OCI-LY7 (cell line): Measurements from ENCODE around the gene EMC8. TPM values are rescaled to one million over a fixed set of nuclear protein-coding genes. Genes with fewer than 3 reads are reported as not detected.

Source experiments
- BruUV-seq: library from RNA; stranded (reverse); fragments of 400-500 nt; replicated peaks from 2 replicates; lab custom pipeline; 2021; lab: Mats Ljungman, UMichigan
- CTCF ChIA-PET: fragments of 300-600 bp; sonication (Branson Sonifier 250); formaldehyde crosslinking; loops from one replicate; lab custom pipeline; 2022; ENCODE audit warnings: antibody characterized with exemption; ENCODE audit not compliant: unreplicated experiment; lab: Charles Lee
- POLR2A ChIA-PET: fragments of 300-600 bp; sonication (Branson Sonifier 250); formaldehyde crosslinking; loops from one replicate; lab custom pipeline; 2022; ENCODE audit warnings: antibody characterized with exemption; lab: Charles Lee
- DNase-seq: peaks from one replicate; pipeline ENCODE4 v3.0.0-alpha.2; 2015; ENCODE audit warnings: low spot score
- H2AFZ ChIP-seq: fragments of 200-600 bp; sonication (generic), shearing (Covaris generic); 2 replicates; pipeline ENCODE4 v1.6.1; 2014; ENCODE audit warnings: mild to moderate bottlenecking, antibody characterized with exemption, low read length, moderate library complexity
- H3K27ac ChIP-seq: fragments of 200-600 bp; sonication (generic); 2 replicates; pipeline ENCODE4 v1.5.1; 2014; ENCODE audit warnings: mixed run types, low read depth, mild to moderate bottlenecking, moderate library complexity, low read length, inconsistent platforms; ENCODE audit not compliant: poor library complexity, severe bottlenecking
- H3K36me3 ChIP-seq: fragments of 200-600 bp; sonication (generic); 2 replicates; pipeline ENCODE4 v1.6.1; 2014; ENCODE audit warnings: mild to moderate bottlenecking, antibody characterized with exemption, low read length, moderate library complexity, mixed read lengths; ENCODE audit not compliant: insufficient read depth
- H3K4me1 ChIP-seq: fragments of 200-600 bp; sonication (generic); 2 replicates; pipeline ENCODE4 v1.5.1; 2014; ENCODE audit warnings: mild to moderate bottlenecking, low read length; ENCODE audit not compliant: insufficient read depth, poor library complexity, severe bottlenecking
- H3K4me2 ChIP-seq: fragments of 200-600 bp; sonication (generic); 2 replicates; pipeline ENCODE4 v1.6.1; 2014; ENCODE audit warnings: mild to moderate bottlenecking, low read length
- H3K4me3 ChIP-seq: fragments of 200-600 bp; sonication (generic); 2 replicates; pipeline ENCODE4 v1.5.1; 2014; ENCODE audit warnings: mild to moderate bottlenecking, low read depth, low read length; ENCODE audit not compliant: poor library complexity, severe bottlenecking
- H3K79me2 ChIP-seq: fragments of 200-600 bp; sonication (generic); 2 replicates; pipeline ENCODE4 v1.6.1; 2016; ENCODE audit warnings: low read depth, mild to moderate bottlenecking, low read length, moderate library complexity, mixed read lengths; ENCODE audit not compliant: insufficient read depth
- H3K9me2 ChIP-seq: fragments of 200-600 bp; sonication (generic); 2 replicates; pipeline ENCODE4 v1.6.1; 2016; ENCODE audit warnings: mild to moderate bottlenecking, low read length, mixed read lengths; ENCODE audit not compliant: insufficient read depth
- H3K9me3 ChIP-seq: fragments of 200-600 bp; sonication (generic); 2 replicates; pipeline ENCODE4 v1.6.1; 2014; ENCODE audit warnings: mild to moderate bottlenecking, mixed run types, low read length, mixed read lengths
- H4K20me1 ChIP-seq: fragments of 200-600 bp; sonication (generic); 2 replicates; pipeline ENCODE4 v1.6.1; 2014; ENCODE audit warnings: mild to moderate bottlenecking, antibody characterized with exemption, low read length, moderate library complexity, mixed read lengths; ENCODE audit not compliant: insufficient read depth
- EZH2phosphoT487 ChIP-seq: fragments of 200-600 bp; sonication (generic); IDR thresholded peaks from 2 replicates; pipeline ENCODE4 v1.6.1; 2018; ENCODE audit warnings: low read depth, borderline replicate concordance, mild to moderate bottlenecking, mixed run types, antibody characterized with exemption, low read length, moderate library complexity, mixed read lengths
- intact Hi-C: fragments of 100-400 bp; cut with micrococcal nuclease; formaldehyde crosslinking; loops from one replicate; pipeline ENCODE4 v1.10.0; 2022; ENCODE audit not compliant: unreplicated experiment
- total RNA-seq, 2 experiments: library from RNA; depleted of rRNA in 1 of 2; stranded (reverse); fragments of >200 nt in 1 of 2; shearing (Covaris generic) in 1 of 2; gene quantifications; 2 replicates each; pipeline ENCODE4 v1.2.3, GENCODE V29; 2014 to 2022
- TF ChIP-seq, protein P1 (sequence below): fragments of 200-600 bp; sonication (generic); conservative IDR thresholded peaks from 2 replicates; pipeline ENCODE4 v1.5.1; 2014; ENCODE audit warnings: mild to moderate bottlenecking, antibody characterized with exemption, low read length, moderate library complexity, mixed read lengths

Gene EMC8
- total RNA-seq, 2 experiments from 2014 or later = 47.5 to 54.0 TPM

DNA sequence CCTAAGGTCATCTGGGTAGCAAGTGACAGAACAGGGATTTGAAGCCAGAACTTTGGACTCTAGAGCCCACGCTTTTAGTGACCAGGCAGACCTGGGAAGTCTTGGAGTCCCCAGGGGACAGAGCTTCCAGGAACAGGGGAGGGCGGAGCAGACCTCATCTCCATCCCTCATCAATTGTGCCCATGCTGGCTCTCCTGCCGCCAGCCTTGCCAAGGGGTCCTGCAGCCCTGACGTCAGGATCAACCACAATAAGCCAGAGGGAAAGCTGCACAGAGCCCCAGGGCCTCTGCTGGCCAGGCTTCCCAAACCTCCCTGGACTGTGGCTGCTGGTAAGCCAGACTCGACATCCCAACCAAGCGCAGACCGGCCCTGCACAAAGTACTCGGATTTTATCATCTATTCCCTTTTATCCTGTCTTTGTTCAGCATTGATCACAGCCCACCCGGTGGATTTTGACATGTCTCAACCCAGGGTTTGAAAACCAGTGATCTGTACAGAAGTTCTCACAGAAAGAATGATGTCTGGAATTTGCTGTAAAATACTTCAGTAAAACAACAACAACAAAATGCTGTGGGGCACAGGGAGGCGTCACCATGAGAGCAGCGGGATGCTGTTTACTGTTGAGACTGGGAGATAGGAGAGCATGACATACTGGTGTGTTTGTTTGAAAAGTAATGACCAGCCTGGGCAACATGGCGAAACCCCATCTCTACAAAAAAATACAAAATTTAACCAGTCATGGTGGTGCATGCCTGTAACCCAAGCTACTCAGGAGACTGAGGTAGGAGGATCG lies 60.2 kb downstream of the EMC8 start:
- TF ChIP-seq EZH2phosphoT487 = no peak
- TF ChIP-seq, protein P1, sequence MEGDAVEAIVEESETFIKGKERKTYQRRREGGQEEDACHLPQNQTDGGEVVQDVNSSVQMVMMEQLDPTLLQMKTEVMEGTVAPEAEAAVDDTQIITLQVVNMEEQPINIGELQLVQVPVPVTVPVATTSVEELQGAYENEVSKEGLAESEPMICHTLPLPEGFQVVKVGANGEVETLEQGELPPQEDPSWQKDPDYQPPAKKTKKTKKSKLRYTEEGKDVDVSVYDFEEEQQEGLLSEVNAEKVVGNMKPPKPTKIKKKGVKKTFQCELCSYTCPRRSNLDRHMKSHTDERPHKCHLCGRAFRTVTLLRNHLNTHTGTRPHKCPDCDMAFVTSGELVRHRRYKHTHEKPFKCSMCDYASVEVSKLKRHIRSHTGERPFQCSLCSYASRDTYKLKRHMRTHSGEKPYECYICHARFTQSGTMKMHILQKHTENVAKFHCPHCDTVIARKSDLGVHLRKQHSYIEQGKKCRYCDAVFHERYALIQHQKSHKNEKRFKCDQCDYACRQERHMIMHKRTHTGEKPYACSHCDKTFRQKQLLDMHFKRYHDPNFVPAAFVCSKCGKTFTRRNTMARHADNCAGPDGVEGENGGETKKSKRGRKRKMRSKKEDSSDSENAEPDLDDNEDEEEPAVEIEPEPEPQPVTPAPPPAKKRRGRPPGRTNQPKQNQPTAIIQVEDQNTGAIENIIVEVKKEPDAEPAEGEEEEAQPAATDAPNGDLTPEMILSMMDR = no peak
- H3K4me2 ChIP-seq = no peak overlapping the region
- no peaks in the 10 kb centered on the region for H3K9me2 ChIP-seq
- H3K36me3 ChIP-seq = no peaks in the 10 kb centered on the region
- no peak for DNase-seq
- H2AFZ ChIP-seq = no peak overlapping the region
- H3K9me3 ChIP-seq = no peaks in the 10 kb centered on the region
- intact Hi-C loops = no loop called here
- no peak overlapping the region for H3K27ac ChIP-seq
- ChIA-PET CTCF (interaction anchor here (0.7 kb wide), 1 partner anchor 259 kb away, joined by 3 read pairs; no protein-coding TSS in a partner anchor), POLR2A (interaction anchor here (0.6 kb wide), 1 partner anchor 63 kb away, joined by 3 read pairs; no protein-coding TSS in a partner anchor)
- H3K4me1 ChIP-seq = peaks cover 24% of the 10 kb centered on the region
- no TSS peak for BruUV-seq
- H3K4me3 ChIP-seq = no peak overlapping the region
- H4K20me1 ChIP-seq = no peaks in the 10 kb centered on the region
- no peaks in the 10 kb centered on the region for H3K79me2 ChIP-seq

DNA sequence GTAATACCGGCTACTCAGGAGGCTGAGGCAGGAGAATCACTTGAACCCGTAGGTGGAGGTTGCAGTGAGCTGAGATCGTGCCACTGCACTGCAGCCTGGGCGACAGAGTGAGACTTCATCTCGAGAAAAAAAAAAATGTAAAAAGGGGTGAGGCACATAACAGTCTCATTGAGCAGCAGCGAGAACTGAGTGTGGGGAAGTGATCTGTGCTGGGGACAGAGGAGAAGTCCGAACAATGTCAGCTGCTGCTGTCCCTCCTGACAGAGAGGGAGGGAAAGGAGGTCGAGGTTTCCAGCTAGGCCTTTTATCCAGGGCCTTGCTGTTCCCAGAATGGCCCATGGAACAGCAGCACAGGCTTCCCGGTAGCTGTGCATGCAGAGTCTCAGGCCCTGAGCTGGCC lies 62.4 kb downstream of the EMC8 start:
- CTCF ChIA-PET = interaction anchor here (0.6 to 1.3 kb wide), 4 partner anchors 15 to 1240 kb away, joined by 3 to 6 read pairs (median 3); no protein-coding TSS in a partner anchor
- no TSS peak for BruUV-seq

More for the DNA sequence above, 62.4 kb downstream of the EMC8 start:
- Histone ChIP-seq H3K36me3 (no peaks in the 10 kb centered on the region), H3K4me3 (no peak overlapping the region), H3K27ac (no peak overlapping the region), H4K20me1 (no peaks in the 10 kb centered on the region), H3K9me3 (no peaks in the 10 kb centered on the region), H3K4me1 (peaks cover 31% of the 10 kb centered on the region), H3K79me2 (no peaks in the 10 kb centered on the region), H3K4me2 (no peak overlapping the region), H3K9me2 (no peaks in the 10 kb centered on the region), H2AFZ (no peak overlapping the region)
- TF ChIP-seq, protein P1 = no peak
- no peak for TF ChIP-seq EZH2phosphoT487
- POLR2A ChIA-PET = interaction anchor here (0.6 to 2.3 kb wide), 4 partner anchors 10 to 51 kb away, joined by 3 to 9 read pairs (median 6); no protein-coding TSS in a partner anchor
- intact Hi-C loops = no loop called here
- no peak for DNase-seq
